OCI-LY3 (cell line): ENCODE measurements around the gene MUS81.

ENCODE experiments used
- EZH2phosphoT487 ChIP-seq: fragments of 200-600 bp; shearing (Covaris generic); IDR thresholded peaks from 2 replicates; pipeline ENCODE4 v1.6.1; 2018; ENCODE audit warnings: antibody characterized with exemption, mixed run types, low read depth
- TF ChIP-seq, protein P1 (sequence below): fragments of 200-600, 300-600 bp; sonication (generic); IDR thresholded peaks from 2 replicates; pipeline ENCODE4 v1.5.1; 2014; ENCODE audit warnings: antibody characterized with exemption, low read length, low read depth

GRCh38 chr11:65849771-65850216 lies 10.4 kb upstream of the MUS81 start:
- TF ChIP-seq, protein P1, sequence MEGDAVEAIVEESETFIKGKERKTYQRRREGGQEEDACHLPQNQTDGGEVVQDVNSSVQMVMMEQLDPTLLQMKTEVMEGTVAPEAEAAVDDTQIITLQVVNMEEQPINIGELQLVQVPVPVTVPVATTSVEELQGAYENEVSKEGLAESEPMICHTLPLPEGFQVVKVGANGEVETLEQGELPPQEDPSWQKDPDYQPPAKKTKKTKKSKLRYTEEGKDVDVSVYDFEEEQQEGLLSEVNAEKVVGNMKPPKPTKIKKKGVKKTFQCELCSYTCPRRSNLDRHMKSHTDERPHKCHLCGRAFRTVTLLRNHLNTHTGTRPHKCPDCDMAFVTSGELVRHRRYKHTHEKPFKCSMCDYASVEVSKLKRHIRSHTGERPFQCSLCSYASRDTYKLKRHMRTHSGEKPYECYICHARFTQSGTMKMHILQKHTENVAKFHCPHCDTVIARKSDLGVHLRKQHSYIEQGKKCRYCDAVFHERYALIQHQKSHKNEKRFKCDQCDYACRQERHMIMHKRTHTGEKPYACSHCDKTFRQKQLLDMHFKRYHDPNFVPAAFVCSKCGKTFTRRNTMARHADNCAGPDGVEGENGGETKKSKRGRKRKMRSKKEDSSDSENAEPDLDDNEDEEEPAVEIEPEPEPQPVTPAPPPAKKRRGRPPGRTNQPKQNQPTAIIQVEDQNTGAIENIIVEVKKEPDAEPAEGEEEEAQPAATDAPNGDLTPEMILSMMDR = no peak
- no peak for TF ChIP-seq EZH2phosphoT487
